Nephron progenitor cell (in vitro differentiated cells): ENCODE measurements around the gene KRT35.

Experiments
- DNase-seq: peaks from one replicate; pipeline ENCODE4 v3.0.0; 2021
- H3K27ac Mint-ChIP-seq: 2 replicates; pipeline ENCODE4 v1.8.0; 2021; ENCODE audit warnings: mild to moderate bottlenecking, moderate library complexity, mixed read lengths
- H3K27me3 Mint-ChIP-seq: 2 replicates; pipeline ENCODE4 v1.8.0; 2021; ENCODE audit warnings: mild to moderate bottlenecking, low read depth, mixed read lengths; ENCODE audit not compliant: poor library complexity
- H3K36me3 Mint-ChIP-seq: 2 replicates; pipeline ENCODE4 v1.8.0; 2021; ENCODE audit warnings: low read depth, mixed read lengths
- H3K4me1 Mint-ChIP-seq: 2 replicates; pipeline ENCODE4 v1.8.0; 2021; ENCODE audit warnings: mixed read lengths
- H3K4me3 Mint-ChIP-seq: 2 replicates; pipeline ENCODE4 v1.8.0; 2021; ENCODE audit warnings: mild to moderate bottlenecking, moderate library complexity, mixed read lengths
- H3K9me3 Mint-ChIP-seq: 2 replicates; pipeline ENCODE4 v1.8.0; 2021; ENCODE audit warnings: mild to moderate bottlenecking, moderate library complexity, mixed read lengths
- TF ChIP-seq, protein P1 (sequence below): fragments of 200-600 bp; sonication (generic); IDR thresholded peaks from 2 replicates; pipeline ENCODE4 v1.5.0; 2021; ENCODE audit warnings: antibody characterized with exemption

KRT35 gene

DNA sequence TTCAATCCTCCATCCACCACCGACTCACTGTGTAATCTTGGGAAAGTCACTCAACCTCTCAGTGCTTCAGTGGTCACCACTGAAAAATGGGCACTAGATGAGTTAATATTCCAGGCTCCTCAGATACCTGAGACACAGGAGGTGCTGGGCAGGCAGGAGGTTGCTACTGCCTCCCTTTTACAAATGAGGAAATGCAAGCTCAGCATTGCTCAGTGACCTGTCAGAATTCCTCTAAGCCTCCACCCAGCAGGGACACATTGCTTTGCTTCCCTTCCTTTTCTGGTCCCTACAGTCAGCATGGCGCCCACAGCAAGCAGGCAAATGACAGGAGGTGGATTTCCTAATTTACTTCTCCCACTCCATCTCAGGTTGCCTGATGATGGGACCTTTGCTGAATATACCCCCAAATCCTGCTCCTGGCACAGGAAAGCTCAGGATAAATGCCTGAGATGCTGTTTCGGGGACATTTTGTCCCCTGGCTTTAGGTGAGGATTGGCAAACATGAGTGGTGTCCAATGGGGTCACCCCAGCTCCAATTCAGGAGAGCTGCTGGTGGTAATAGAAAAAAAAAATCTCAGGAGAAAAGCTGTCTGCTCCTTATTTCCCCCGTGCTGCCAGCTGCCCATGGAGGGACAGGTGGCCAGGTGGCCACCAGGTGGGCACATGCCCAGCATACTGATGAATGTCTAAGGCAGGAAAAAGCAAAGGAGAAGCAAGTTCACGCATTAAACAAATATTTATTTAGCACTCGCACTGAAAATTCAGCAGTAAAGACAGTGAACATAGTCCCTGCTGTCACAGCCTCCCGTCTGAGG lies 29.5 kb upstream of the KRT35 start:
- H3K36me3 Mint-ChIP-seq, result no peaks in the 10 kb centered on the region
- H3K27me3 Mint-ChIP-seq, result peaks cover 4% of the 10 kb centered on the region
- no peaks in the 10 kb centered on the region for H3K9me3 Mint-ChIP-seq
- H3K27ac Mint-ChIP-seq, result no peak overlapping the region
- no peak overlapping the region for H3K4me3 Mint-ChIP-seq
- DNase-seq, result no peak
- H3K4me1 Mint-ChIP-seq, result peaks cover 11% of the 10 kb centered on the region
- TF ChIP-seq, protein P1, sequence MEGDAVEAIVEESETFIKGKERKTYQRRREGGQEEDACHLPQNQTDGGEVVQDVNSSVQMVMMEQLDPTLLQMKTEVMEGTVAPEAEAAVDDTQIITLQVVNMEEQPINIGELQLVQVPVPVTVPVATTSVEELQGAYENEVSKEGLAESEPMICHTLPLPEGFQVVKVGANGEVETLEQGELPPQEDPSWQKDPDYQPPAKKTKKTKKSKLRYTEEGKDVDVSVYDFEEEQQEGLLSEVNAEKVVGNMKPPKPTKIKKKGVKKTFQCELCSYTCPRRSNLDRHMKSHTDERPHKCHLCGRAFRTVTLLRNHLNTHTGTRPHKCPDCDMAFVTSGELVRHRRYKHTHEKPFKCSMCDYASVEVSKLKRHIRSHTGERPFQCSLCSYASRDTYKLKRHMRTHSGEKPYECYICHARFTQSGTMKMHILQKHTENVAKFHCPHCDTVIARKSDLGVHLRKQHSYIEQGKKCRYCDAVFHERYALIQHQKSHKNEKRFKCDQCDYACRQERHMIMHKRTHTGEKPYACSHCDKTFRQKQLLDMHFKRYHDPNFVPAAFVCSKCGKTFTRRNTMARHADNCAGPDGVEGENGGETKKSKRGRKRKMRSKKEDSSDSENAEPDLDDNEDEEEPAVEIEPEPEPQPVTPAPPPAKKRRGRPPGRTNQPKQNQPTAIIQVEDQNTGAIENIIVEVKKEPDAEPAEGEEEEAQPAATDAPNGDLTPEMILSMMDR, result no peak

- TF ChIP-seq, protein P1, result no peak
- Mint-ChIP-seq H3K27ac (no peak overlapping the region), H3K27me3 (no peaks in the 10 kb centered on the region), H3K4me3 (no peak overlapping the region), H3K9me3 (no peaks in the 10 kb centered on the region), H3K4me1 (peaks cover 11% of the 10 kb centered on the region), H3K36me3 (no peaks in the 10 kb centered on the region)
- DNase-seq, result no peak
Measured at GRCh38 chr17:41507315-41507880, 26.4 kb upstream of the KRT35 start.

DNA sequence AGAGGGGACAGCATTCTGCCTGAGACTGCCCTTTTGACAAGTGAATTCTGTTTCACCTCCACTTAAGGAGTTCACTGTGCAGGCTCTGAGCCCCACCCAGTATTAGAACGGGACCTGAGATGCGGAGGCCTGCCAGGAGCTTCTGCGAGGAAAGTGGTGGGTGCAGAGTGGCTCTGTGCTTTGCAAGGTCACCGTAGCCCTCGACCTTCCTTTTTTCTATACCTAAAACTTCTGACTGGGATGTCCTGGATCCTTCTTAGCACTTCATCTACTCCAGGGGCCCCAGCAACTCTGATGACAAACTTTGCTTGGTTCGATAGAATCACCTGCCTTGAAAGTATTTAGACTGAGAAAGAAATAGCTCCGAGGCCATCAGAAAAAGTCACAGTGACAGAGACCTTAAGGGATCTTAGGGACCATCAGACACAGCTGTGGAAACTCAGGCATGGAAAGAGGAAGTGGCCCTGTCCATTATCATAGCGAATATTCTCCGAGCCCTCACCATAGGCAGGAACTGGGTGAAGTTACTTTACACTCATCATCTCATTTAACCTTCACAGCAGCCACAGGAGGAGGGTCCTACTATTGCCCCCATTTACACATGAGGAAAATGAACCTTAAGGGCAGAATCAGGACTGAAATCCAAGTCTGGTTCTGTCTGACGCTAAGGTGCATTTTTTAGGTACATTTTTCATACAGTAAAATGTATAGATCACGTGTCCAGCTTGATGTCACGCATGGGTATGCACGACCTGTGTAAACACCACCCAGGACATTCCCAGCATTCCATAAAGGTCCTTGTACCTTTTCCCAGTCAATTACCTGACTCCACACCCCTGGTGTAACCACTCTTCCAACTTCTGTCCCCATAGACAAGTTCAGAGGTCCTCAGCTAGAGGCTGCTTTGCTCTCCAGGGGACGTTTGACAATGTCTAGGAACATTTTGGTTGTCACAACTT lies 25.1 kb upstream of the KRT35 start:
- Mint-ChIP-seq H3K27me3 (no peaks in the 10 kb centered on the region), H3K9me3 (no peaks in the 10 kb centered on the region), H3K36me3 (no peaks in the 10 kb centered on the region), H3K4me3 (no peak overlapping the region), H3K27ac (no peak overlapping the region), H3K4me1 (peaks cover 22% of the 10 kb centered on the region)
- no peak for DNase-seq
- TF ChIP-seq, protein P1, result no peak

- peaks cover 27% of the 10 kb centered on the region for H3K4me1 Mint-ChIP-seq
- no peaks in the 10 kb centered on the region for H3K36me3 Mint-ChIP-seq
- TF ChIP-seq, protein P1, result no peak
- no peak within 1 kb of the TSS for H3K4me3 Mint-ChIP-seq
- no peaks in the 10 kb centered on the region for H3K27me3 Mint-ChIP-seq
- no peaks in the 10 kb centered on the region for H3K9me3 Mint-ChIP-seq
- no peak for DNase-seq
- no peak within 1 kb of the TSS for H3K27ac Mint-ChIP-seq
Measured at GRCh38 chr17:41505007-41505808, 24.3 kb upstream of the KRT35 start, which contains the start of gene KRT13. Gene KRT13, minus strand, starts transcription at chr17:41505612. Its CDS starts 62 bp downstream, at chr17:41505550.

GRCh38 chr17:41504246-41504977 lies 23.5 kb upstream of the KRT35 start:
- Mint-ChIP-seq H3K9me3 (no peaks in the 10 kb centered on the region), H3K27ac (no peak overlapping the region), H3K27me3 (peaks cover 2% of the 10 kb centered on the region), H3K36me3 (no peaks in the 10 kb centered on the region), H3K4me3 (no peak overlapping the region), H3K4me1 (peaks cover 33% of the 10 kb centered on the region)
- TF ChIP-seq, protein P1, result no peak
- DNase-seq, result no peak
